Astrocyte (in vitro differentiated cells and primary cell): ENCODE results near the gene MAPRE2.

Source experiments
- EZH2 ChIP-seq: IDR thresholded peaks from 2 replicates; pipeline ENCODE4 v1.6.1; 2012; ENCODE audit warnings: mild to moderate bottlenecking, low read length, inconsistent platforms; ENCODE audit not compliant: insufficient read depth
- TF ChIP-seq, protein P1 (sequence below): IDR thresholded peaks from 2 replicates; pipeline ENCODE4 v1.5.1; 2011; ENCODE audit warnings: low read depth, mild to moderate bottlenecking, inconsistent platforms, low read length, moderate library complexity; ENCODE audit not compliant: insufficient read depth

DNA sequence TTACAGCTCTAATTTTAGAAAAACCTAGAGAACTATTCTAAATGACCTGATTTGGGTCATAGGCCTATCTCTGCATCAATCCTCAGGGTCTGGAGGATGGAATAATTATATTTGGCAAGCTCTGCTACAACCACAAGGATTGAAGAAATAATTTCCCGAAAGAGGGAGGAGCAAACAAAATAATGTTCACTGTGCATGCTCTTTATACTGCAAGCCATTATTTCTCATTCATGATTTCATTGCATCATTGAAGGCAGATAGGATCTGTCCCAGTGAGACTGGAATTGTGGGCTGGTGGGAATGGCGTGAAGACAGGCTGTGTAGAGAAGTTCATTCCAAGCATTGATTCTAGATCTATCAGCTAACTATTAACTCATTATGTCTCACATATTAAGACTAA is 12.7 kb upstream of the MAPRE2 start:
- TF ChIP-seq, protein P1, sequence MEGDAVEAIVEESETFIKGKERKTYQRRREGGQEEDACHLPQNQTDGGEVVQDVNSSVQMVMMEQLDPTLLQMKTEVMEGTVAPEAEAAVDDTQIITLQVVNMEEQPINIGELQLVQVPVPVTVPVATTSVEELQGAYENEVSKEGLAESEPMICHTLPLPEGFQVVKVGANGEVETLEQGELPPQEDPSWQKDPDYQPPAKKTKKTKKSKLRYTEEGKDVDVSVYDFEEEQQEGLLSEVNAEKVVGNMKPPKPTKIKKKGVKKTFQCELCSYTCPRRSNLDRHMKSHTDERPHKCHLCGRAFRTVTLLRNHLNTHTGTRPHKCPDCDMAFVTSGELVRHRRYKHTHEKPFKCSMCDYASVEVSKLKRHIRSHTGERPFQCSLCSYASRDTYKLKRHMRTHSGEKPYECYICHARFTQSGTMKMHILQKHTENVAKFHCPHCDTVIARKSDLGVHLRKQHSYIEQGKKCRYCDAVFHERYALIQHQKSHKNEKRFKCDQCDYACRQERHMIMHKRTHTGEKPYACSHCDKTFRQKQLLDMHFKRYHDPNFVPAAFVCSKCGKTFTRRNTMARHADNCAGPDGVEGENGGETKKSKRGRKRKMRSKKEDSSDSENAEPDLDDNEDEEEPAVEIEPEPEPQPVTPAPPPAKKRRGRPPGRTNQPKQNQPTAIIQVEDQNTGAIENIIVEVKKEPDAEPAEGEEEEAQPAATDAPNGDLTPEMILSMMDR: no peak
- no peak for TF ChIP-seq EZH2
